GM19467 (cell line): ENCODE results near the gene UBE2G1.
"Not testable (repeated sequence)": the region's sequence is repeated elsewhere in the genome, so short reads cannot be mapped to it uniquely, and the experiment has no call there.

Experiments
- ATAC-seq: cut with Tn5 transposase; IDR thresholded peaks from one replicate; pipeline ENCODE4 v1.9.1; 2021; ENCODE audit warnings: mild to moderate bottlenecking, moderate library complexity; ENCODE audit not compliant: unreplicated experiment

The UBE2G1 gene

DNA sequence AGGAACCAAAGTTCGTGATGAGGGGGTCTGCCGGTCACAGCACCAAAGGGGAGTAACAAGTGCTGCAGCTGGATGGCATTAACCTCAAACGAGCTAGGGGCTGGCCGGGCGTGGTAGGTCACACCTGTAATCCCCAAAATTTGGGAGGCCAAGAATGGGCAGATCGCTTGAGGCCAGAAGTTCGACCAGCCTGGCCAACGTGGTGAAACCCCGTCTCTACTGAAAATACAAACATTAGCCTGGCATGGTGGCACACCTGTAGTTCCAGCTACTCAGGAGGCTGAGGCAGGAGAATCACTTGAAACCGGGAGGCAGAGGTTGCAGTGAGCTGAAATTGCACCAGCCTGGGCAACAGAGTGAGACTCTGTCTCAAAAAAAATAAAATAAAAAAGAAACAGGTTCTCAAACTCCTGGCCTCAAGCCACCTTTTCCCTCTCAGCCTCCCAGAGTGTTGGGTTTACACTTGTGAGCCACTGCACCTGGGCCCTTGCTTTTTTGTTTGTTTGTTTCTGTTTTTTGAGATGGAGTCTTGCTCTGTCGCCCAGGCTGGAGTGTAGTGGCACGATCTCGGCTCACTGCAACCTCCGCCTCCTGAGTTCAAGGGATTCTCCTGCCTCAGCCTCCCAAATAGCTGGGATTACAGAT, 9.4 kb upstream of the UBE2G1 start:
- not testable (repeated sequence) for ATAC-seq

DNA sequence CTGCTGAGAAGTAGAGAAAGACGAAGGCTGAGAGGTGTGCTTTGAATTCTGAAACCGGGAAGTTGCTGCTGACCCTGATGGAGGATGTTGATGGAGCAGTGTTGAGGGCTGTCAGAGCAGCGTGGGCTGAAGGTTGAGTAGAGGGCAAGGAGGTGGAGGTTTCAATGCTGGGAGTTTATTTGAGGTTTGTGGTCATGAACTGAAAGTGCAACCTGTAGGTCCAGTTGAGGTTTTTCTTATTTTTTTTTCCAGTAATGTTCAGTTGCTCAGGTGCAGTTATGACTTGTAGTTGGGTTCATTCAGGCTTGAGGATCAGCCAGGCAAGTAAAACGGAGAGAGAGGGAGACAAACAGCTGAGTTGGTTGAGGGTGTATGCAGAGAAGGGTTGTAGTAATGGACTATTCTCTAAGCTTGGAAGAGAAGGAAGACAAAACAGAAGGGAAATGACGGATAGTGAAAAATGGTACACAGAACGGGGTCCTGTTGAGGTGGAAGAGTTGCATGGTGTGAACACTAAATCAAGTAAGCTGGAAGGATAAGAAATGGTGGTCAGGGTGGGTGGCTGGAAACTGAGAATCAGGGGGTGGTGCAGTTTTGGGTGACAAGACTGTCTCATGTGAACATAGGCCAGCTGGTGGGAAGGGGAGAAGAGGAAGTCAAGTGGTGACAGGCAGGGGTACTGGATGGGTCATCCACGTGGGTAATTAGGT, 8.7 kb upstream of the UBE2G1 start:
- peak; percentile 63 for ATAC-seq

DNA sequence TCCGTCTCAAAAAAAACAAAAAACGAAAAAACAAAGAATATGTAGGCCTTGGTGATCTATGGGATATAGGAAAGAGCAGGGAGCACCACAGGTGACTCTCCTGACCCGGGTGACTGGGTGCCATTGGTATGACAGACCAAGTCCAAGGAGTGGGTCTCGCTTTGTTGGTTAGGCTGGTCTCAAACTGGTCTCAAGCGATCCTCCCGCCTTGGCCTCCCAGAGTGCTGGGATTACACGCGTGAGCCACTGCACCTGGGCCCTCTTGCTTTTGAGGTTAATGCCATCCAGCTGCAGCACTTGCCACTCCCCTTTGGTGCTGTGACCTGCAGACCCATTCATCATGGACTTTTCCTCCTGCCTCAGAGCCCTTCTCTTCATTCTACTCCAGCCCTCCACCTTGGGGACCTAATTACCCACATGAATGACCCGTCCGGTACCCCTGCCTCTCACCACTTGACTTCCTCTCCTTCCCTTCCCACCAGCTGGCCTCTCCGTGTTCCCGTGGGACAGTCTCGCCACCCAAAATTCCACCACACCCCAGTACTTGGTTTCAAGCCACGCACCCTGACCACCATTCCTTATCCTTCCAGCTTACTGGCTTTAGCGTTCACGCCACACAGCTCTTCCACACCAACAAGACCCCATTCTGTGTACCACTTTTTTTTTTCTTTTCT, 3.2 kb upstream of the UBE2G1 start:
- ATAC-seq = no peak

DNA sequence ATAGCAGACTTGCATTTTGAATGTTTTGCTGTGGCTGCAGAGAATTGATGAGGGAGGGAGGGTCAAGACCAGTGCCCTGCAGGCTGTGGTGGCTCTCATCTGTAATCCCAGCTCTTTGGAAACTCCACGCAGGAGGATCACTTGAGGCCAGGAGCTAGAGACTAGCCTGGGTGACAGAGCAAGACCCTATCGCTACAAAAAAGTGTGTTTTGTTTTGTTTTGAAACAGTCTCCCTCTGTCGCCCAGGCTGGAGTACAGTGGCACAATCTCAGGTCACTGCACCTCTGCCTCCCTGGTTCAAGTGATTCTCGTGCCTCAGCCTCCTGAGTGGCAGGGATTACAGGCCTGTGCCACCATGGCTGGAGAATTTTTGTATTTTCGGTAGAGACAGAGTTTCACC, 1.9 kb upstream of the UBE2G1 start:
- no peak for ATAC-seq

DNA sequence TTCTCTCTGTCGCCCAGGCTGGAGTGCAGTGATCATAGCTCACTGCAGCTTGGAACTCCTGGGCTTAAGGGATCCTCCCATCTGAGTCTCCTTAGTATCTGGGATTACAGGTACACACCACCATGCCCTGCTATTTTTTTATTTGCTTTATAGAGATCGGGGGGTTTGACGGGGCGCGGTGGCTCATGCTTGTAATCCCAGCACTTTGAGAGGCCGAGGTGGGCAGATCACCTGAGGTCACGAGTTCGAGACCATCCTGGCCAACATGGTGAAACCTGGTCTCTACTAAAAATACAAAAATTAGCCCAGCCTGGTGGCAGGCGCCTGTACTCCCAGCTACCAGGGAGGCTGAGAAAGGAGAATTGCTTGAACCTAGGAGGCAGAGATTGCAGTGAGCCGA, 702 bp upstream of the UBE2G1 start:
- not testable (repeated sequence) for ATAC-seq

DNA sequence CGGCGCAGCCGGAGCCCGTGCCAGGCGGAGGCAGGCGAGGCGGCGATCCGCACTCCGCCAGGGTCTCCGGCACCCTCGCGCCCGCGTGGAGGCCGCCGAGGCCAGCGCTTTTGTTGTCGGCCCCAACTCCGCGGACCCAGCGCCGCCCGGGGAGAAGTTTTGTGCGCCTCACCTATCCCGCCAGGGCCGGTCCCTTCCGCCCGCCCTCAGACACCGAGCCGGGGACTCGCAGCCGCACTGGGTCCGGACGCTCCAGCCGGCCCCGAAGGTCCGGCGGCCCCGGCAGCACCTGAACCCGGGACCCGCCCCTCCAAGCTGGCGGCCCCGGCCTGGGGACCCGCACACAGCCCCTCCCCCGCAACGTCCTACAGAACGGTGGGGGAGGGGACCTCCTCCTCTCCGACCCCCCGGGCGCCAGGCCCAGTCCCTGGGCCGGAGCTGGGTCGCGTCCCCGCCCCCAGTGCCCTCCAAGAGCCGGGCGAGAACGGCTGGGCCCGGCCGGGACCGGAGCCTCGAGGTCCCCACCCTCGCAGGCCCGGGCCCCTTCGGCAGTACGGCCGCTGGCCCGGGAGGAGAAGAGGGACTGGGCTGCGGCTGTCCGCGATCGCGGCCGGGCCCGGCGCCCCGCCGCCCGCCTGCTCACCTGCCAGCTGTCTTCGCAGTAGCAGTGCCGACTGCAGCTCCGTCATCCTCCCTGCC, 698 bp downstream of the UBE2G1 start:
- ATAC-seq = peak; percentile 14

DNA sequence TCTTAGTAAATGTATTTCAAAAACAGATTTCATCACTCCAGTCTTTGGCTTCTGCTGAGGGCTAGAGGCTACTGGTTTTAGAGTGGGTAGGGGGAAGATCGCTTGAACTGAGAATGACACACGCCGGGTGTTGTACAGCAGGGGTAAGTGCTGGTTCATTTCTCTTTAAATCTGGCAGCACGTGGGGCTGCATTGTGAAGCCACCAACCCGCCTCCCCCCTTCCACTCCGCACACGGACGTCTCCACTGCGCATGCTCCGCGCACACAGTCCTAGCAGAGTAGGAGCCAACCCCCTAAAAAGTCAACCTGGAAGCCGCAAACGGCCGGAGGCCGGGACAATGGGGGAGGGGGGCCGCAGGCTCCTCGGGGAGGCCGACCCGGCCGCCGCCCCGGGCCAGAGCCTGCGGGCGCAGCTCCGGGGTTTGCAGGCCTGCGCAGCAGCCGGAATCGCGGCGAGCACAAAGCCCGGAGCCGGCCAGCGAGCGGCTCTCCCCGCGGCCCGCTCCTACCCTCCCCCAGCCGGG, 1.3 kb downstream of the UBE2G1 start:
- peak; percentile 45 for ATAC-seq

DNA sequence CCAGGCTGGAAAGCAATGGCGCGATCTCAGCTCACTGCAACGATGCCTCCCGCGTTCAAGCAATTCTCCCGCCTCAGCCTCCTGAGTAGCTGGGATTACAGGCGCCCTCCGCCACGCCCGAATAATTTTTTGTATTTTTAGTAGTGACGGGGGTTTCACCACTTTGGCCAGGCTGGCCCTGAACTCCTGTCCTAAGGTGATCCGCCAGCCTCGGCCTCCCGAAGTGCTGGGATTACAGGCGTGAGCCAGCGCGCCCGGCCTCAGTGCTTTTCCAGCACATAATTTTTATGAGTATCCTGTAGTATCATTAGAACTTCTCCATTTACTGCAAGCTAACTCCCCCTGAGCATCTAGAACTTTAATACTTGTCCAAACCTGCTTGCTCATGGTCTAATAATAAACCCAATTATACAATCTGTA, 1.8 kb downstream of the UBE2G1 start:
- ATAC-seq = no peak

DNA sequence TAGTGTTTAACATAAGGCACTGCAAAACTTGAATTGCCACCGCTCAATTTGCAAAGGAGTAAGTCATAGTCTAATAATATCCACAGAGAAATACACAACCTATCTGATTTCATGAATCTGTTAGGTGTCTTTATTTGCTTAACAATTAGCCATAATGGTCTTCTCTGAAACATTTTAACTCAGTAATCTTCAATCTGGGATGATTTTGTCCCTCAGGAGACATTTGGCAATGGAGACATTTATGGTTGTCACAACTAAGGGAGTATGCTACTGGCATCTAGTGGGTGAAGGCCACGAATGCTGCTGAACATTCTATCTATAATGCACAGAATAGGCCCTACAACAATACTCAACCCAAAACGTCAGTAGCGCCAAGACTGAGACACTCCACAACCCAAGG, 4.3 kb downstream of the UBE2G1 start:
- ATAC-seq = no peak

DNA sequence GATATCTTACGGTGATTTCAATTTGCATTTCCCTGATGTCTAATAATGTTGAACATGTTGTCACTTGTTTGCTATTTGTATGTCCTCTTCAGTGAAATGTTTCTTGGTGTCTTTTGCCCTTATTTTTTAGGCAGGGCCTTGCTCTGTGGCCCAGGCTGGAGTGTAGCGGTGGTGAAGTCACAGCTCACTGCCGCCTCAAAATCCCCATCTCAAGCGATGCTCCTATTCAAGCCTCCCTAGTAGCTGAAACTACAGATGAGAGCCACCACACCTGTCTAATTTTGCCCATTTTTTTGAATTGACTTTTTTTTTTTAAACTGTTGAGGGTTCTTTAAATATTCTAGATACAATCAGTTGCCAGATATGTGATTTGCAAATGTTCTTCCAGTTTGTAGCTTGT, 8.3 kb downstream of the UBE2G1 start:
- ATAC-seq = no peak

DNA sequence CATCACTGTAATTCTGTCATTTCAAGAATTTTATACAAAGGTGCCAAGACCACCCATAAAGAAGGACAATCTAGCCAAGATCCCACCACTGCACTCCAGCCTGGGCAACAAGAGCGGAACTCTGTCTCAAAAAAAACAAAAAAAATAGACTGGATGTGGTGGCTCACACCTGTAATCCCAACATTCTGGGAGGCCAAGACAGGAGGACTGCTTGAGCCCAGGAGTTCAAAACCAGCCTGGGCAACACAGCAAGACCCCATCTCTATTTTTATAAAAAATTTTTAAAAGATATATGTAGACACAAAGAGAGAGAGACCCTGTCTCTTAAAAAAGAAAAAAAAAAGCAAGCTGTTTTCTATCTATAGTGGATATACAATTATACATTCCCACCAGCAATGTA, 8.8 kb downstream of the UBE2G1 start:
- no peak for ATAC-seq

DNA sequence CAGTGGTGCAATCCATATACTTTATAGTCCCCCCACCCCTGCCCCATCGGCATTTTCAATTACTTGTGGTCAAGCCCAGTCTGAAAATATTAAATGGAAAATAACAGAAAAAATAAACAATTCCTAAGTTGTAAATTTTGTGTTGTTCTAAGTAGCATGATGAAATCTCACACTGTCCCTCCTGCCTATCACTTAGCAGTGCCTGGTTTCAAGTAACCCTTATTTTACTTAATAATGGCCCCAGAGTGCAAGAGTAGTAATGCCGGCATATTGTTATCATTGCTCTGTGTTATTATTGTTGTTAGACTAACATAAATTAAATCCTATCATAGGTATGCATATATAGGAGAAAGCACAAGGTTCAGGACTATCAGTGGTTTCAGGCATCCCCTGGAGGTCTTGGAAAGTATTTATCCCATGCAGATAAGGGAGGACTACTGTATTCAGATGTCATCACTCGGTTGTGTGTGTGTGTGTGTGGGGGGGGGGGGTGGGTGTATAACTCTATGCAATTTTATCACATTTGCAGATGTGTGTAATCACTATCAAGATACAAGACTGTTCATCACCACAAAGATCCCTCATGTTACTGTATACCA, 9.3 kb downstream of the UBE2G1 start:
- no peak for ATAC-seq

DNA sequence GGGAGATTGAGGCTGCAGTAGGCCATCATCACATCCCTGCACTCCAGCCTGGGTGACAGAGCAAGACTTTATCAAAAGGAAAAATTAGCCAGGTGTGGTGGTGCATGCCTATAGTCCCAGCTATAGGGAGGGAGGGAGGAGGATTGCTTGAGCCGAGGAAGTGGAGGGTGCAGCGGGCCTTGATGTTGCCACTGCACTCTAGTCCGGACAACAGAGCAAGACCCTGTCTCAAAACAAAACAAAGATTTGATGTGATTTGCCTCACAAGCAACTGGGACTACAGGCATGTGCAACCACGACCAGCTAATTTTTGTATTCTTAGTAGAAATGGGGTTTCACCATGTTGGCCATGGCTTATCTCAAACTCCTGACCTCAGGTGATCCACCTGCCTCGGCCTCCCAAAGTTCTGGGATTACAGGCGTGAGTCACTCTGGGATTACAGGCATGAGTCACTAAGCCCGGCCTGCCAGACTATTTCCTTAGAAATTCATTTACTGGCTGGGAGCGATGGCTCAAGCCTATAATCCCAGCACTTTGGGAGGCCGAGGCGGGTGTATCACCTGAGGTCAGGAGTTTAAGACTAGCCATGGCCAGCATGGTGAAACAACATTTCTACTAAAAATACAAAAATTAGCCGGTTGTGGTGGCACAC, 11.5 kb downstream of the UBE2G1 start:
- ATAC-seq = no peak

DNA sequence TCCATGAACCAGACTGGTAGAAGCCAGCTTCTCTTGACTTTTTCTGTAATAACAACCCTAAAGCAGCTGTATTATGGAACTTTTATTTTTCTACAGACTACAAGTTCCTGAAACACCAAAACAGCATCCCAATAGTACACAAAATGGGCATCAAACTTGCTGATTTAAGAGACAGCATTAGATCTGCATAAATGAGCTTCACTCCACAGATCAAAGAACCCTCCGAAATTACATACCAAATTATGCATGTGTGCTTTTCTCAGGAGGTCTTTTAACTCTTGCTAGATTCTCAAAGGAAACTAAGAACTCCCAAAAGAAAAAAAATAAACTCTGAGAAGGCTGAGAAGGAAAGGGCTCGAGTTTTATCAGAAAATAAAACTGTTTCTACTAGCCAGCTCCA, 12.3 kb downstream of the UBE2G1 start:
- ATAC-seq = no peak

DNA sequence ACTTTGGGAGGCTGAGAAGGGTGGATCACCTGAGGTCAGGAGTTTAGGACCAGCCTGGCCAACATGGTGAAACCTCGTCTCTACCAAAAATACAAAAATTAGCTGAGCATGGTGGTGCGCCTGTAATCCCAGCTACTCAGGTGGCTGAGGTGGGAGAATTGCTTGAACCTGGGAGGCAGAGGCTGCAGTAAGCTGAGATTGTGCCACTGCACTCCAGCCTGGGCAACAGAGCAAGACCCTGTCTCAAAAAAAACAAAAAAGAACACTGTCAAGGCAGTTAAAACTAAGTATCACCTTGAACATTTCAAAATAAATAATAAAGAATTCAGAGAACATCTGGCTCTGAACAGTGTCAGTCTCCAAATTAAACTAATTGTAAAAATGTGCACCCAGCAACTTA, 16.3 kb downstream of the UBE2G1 start:
- ATAC-seq = not testable (repeated sequence)

DNA sequence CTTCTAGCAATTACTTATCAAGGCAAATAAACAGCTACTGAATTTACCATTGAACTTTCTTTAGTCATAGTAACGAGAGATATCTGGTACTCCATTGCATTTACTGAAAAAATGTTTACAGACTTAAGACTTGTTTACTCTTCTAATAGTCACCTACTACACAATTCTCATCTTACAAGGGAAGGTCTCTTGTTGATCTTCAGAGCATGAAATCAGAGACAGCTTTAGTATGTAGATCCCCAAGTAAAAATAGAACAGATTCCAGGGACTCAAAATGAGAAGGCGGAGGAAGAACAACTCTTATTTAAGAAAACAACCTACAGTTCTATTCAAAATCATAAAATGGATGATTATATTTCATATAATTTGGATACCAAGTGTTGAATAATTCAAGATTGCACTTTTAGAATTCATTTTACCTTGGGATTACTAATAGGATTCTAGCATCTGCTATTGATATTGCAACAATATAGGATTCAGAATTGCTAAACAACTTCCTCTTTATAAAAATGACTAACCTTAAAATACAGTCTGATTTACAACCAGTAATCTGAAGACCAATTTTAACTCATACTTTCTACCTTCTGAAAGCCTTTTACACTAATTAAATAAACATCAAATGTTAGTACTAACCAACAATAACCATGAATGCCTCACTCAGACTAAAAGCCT, 20.8 kb downstream of the UBE2G1 start:
- ATAC-seq = no peak

DNA sequence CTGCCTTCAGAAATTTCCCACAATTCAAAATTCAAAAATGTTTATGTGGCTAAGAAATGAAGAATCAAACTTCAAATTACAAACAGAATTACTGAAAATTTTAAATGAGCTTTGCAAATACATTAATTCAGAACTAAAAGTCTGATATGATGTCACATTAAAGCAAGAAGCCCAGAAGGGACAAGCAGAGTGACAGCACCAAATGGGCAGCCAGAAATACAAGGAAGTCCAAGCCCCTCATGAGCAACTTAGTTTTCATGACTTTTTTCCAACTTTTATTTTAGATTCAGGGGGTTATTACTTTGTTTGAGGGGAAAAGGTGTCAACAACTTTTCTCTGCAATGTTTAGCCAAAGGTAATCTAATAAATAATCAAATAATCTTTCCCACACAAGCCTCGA, 21.5 kb downstream of the UBE2G1 start:
- no peak for ATAC-seq

DNA sequence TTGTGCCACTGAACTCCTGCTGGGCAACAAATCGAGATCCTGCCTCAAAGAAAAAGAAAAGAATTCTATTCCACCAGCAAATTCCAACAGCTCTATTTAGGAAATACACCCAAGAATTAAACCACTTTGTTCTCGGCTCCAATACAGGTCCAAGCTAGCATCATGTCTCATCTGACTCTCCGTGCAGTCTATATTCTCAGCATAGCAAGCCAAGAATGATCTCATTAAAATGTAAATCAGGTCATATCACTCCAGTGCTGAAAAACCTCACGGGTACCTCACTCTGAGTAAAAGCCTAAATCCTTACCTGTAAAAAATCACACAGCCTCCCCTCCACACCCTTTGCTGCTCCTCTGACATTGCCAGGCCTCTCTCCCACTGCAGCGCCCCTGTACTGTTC, 23.9 kb downstream of the UBE2G1 start:
- ATAC-seq = no peak

DNA sequence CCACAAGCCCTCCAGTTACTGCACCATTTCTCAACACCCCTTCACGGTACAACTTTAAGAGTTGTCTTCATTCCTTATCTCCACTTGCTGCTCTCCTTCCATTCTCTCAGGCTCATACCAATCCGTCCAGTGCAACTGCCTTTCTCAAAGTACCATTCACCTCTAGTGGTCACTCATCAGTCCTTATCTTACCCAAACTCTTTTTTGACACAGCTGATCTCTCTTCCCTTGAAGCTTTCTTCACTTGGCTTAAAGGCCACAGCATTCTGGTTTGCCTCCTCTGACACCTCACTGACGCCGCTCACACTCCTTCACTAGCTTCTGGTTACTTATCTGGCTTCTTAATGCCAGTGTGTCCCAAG, 24.9 kb downstream of the UBE2G1 start:
- ATAC-seq = no peak
